Measurements from ENCODE around the gene TRPM8.

GRCh38 chr2:233976087-233976486 is 58.9 kb downstream of the TRPM8 start:
- TF ChIP-seq CTCF (IDR thresholded peaks at IDR 0.05) (no peak), POLR2A (IDR thresholded peaks at IDR 0.05) (no peak)

Data from right lobe of liver (tissue), 4 donors.